Amygdala (tissue), 56 donors: ENCODE data around the gene RAB22A.
"Not testable (repeated sequence)": the region's sequence is repeated elsewhere in the genome, so short reads cannot be mapped to it uniquely, and the experiment has no call there.

Experiments used
- DNase-seq, 56 donors: peaks; one replicate each; lab custom pipeline; 2025; lab: John Stamatoyannopoulos, UW

Gene RAB22A

GRCh38 chr20:58340151-58340550, 30.6 kb downstream of the RAB22A start:
- no peak for DNase-seq

- DNase-seq, result no peak
These were observed 31.3 kb downstream of the RAB22A start for GRCh38 chr20:58340853-58341252.

GRCh38 chr20:58342104-58342945, 32.8 kb downstream of the RAB22A start:
- DNase-seq, result no peak

GRCh38 chr20:58344741-58345140, 35.2 kb downstream of the RAB22A start:
- DNase-seq, result no peak

GRCh38 chr20:58349570-58349969, 40.1 kb downstream of the RAB22A start:
- no peak for DNase-seq

- DNase-seq, result no peak
These were observed 43.0 kb downstream of the RAB22A start for GRCh38 chr20:58352468-58352867.

- DNase-seq, result no peak
These were observed 49.9 kb downstream of the RAB22A start for GRCh38 chr20:58359441-58359840.

- DNase-seq, result no peak
These were observed 51.4 kb downstream of the RAB22A start for GRCh38 chr20:58360936-58361335.

- DNase-seq, result no peak
These were observed 52.1 kb downstream of the RAB22A start for GRCh38 chr20:58361481-58362205.

- DNase-seq, result no peak
These were observed 52.6 kb downstream of the RAB22A start for GRCh38 chr20:58362206-58362516.

- no peak for DNase-seq
These were observed 53.5 kb downstream of the RAB22A start for GRCh38 chr20:58362970-58363369.

GRCh38 chr20:58366866-58367265, 57.4 kb downstream of the RAB22A start:
- no peak for DNase-seq

- DNase-seq, result no peak
These were observed 63.3 kb downstream of the RAB22A start for GRCh38 chr20:58372806-58373205.

GRCh38 chr20:58373296-58373695, 63.8 kb downstream of the RAB22A start:
- not testable (repeated sequence) for DNase-seq

GRCh38 chr20:58374027-58374850, 64.7 kb downstream of the RAB22A start:
- DNase-seq, result no peak

GRCh38 chr20:58374906-58375758, 65.6 kb downstream of the RAB22A start:
- peak in 1 of 56 donors; percentile 14 for DNase-seq

GRCh38 chr20:58375759-58376352, 66.3 kb downstream of the RAB22A start:
- no peak for DNase-seq

- no peak for DNase-seq
These were observed 67.5 kb downstream of the RAB22A start for GRCh38 chr20:58377017-58377416.

- DNase-seq, result no peak
These were observed 68.4 kb downstream of the RAB22A start for GRCh38 chr20:58377766-58378401.
